HepG2 (cell line): ENCODE measurements around the gene JAK1. TPM values are rescaled to one million over a fixed set of nuclear protein-coding genes. Genes with fewer than 3 reads are reported as not detected.

Experiments
- ATAC-seq: fragments of 200-7000 bp; cut with Tn5 transposase; 3 replicates; pipeline ENCODE4 v1.9.1; 2020; ENCODE audit warnings: mild to moderate bottlenecking, moderate library complexity
- BruUV-seq: library from RNA; stranded (reverse); fragments of 400-500 nt; replicated peaks from 2 replicates; lab custom pipeline; 2021; lab: Mats Ljungman, UMichigan
- CTCF ChIA-PET: fragments of 300-600 bp; formaldehyde crosslinking; extraction: SDS; loops from one replicate; lab custom pipeline; 2021; ENCODE audit warnings: low total read pairs, inconsistent platforms, low intra/inter-chr PET ratio; lab: Yijun Ruan, JAX
- POLR2A ChIA-PET: fragments of 350-600 bp; sonication (Branson Sonifier 250); formaldehyde crosslinking; loops from one replicate; lab custom pipeline; 2020; ENCODE audit warnings: antibody characterized with exemption, inconsistent platforms; lab: Yijun Ruan, JAX
- DNase-seq: peaks from one replicate; pipeline ENCODE4 v3.0.0-alpha.2; 2015; ENCODE audit warnings: low spot score
- FAIRE-seq: peaks from 3 replicates; lab custom pipeline; 2011; peaks lifted over from hg19 to GRCh38; lab: Jason Lieb, UNC
- H2AFZ ChIP-seq: one replicate; pipeline ENCODE4 v1.6.1; 2011; ENCODE audit warnings: low read length, inconsistent platforms
- H3K27ac ChIP-seq: fragments of 300-600 bp; 3 replicates; pipeline ENCODE4 v1.8.0; 2011; ENCODE audit warnings: mixed run types, mild to moderate bottlenecking, mixed read lengths, low read length, inconsistent platforms; ENCODE audit not compliant: insufficient read depth; ENCODE audit errors: extremely low read length
- H3K27me3 ChIP-seq, 2 experiments: fragments of 200-600 bp in 1 of 2; 2 replicates in 1 of 2; 3 replicates in 1 of 2; pipeline versions ENCODE4 v1.6.0 to v1.8.0; 2011; ENCODE audit warnings: low read length in 2 of 2, mild to moderate bottlenecking in 2 of 2, moderate library complexity in 2 of 2, inconsistent platforms in 1 of 2; ENCODE audit not compliant: insufficient read depth in 2 of 2, control insufficient read depth in 1 of 2
- H3K36me3 ChIP-seq, 2 experiments: fragments of 200-600 bp in 1 of 2; replicated peaks in 1 of 2; 2 replicates in 1 of 2; 3 replicates in 1 of 2; pipeline versions ENCODE4 v1.5.1 to v1.8.0; 2011; ENCODE audit warnings: low read length in 2 of 2, inconsistent platforms in 1 of 2; ENCODE audit not compliant: insufficient read depth in 2 of 2, control insufficient read depth in 1 of 2
- H3K4me1 ChIP-seq: 2 replicates; pipeline ENCODE4 v1.5.1; 2012; ENCODE audit warnings: low read length, inconsistent platforms; ENCODE audit not compliant: insufficient read depth
- H3K4me2 ChIP-seq: 2 replicates; pipeline ENCODE4 v1.6.0; 2011; ENCODE audit warnings: low read depth, low read length, inconsistent platforms
- H3K4me3 ChIP-seq, 3 experiments: fragments of 200-600 bp in 1 of 3; sonication (generic), shearing (Covaris generic) in 1 of 3; replicated peaks in 1 of 3; 2 replicates each; pipeline ENCODE4 v1.5.1; 2011 to 2016; ENCODE audit warnings: low read length in 3 of 3, inconsistent platforms in 2 of 3, low read depth in 2 of 3, mild to moderate bottlenecking in 2 of 3, control low read depth in 1 of 3, mixed read lengths in 1 of 3; ENCODE audit not compliant: insufficient read depth in 1 of 3
- H3K79me2 ChIP-seq: one replicate; pipeline ENCODE4 v1.6.1; 2011; ENCODE audit warnings: low read length, inconsistent platforms; ENCODE audit not compliant: insufficient read depth
- H3K9ac ChIP-seq: 2 replicates; pipeline ENCODE4 v1.6.0; 2011; ENCODE audit warnings: mild to moderate bottlenecking, low read depth, low read length, inconsistent platforms; ENCODE audit not compliant: insufficient read depth
- H3K9me3 ChIP-seq: 2 replicates; pipeline ENCODE4 v1.5.1; 2012; ENCODE audit warnings: mild to moderate bottlenecking, low read length
- H4K20me1 ChIP-seq: 2 replicates; pipeline ENCODE4 v1.6.0; 2011; ENCODE audit warnings: inconsistent platforms, mild to moderate bottlenecking, low read length, moderate library complexity; ENCODE audit not compliant: insufficient read depth
- CHCHD3 ChIP-seq: sonication (generic); formaldehyde crosslinking; IDR thresholded peaks from 2 replicates; pipeline ENCODE4 v1.8.0; 2022; ENCODE audit warnings: mild to moderate bottlenecking, missing genetic modification reagents, moderate library complexity
- HNRNPL ChIP-seq: fragments of 200-400 bp; formaldehyde crosslinking; IDR thresholded peaks from 2 replicates; pipeline ENCODE4 v1.6.1; 2017; ENCODE audit warnings: mild to moderate bottlenecking, low read depth, low read length
- KLF16 ChIP-seq, 2 experiments: sonication (generic) in 1 of 2; formaldehyde crosslinking in 1 of 2; IDR thresholded peaks; 2 replicates each; pipeline versions ENCODE4 v1.6.1 to v1.8.0; 2016 to 2023; ENCODE audit warnings: missing genetic modification reagents in 2 of 2, missing compliant biosample characterization in 1 of 2
- NAIF1 ChIP-seq: sonication (generic); formaldehyde crosslinking; IDR thresholded peaks from 2 replicates; pipeline ENCODE4 v1.5.0; 2020; ENCODE audit warnings: mild to moderate bottlenecking, missing genetic modification reagents, borderline replicate concordance
- NRL ChIP-seq: sonication (generic); formaldehyde crosslinking; IDR thresholded peaks from 2 replicates; pipeline ENCODE4 v1.5.0; 2020; ENCODE audit warnings: missing genetic modification reagents, mild to moderate bottlenecking, moderate library complexity, borderline replicate concordance
- SRSF1 ChIP-seq: fragments of 200-400 bp; formaldehyde crosslinking; optimal IDR thresholded peaks from 2 replicates; pipeline ENCODE3; 2017; ENCODE audit warnings: mild to moderate bottlenecking, low read depth, low read length, moderate library complexity
- ZNF33A ChIP-seq: sonication (generic); formaldehyde crosslinking; IDR thresholded peaks from 2 replicates; pipeline ENCODE4 v1.5.1; 2020; ENCODE audit warnings: missing genetic modification reagents, mild to moderate bottlenecking, moderate library complexity, borderline replicate concordance
- ZNF431 ChIP-seq: sonication (generic); formaldehyde crosslinking; IDR thresholded peaks from 2 replicates; pipeline ENCODE4 v1.9.0; 2022; ENCODE audit warnings: missing genetic modification reagents, low read depth, mild to moderate bottlenecking, borderline replicate concordance
- ZNF558 ChIP-seq: sonication (generic); formaldehyde crosslinking; IDR thresholded peaks from 2 replicates; pipeline ENCODE4 v1.9.0; 2022; ENCODE audit warnings: mild to moderate bottlenecking, missing genetic modification reagents, borderline replicate concordance
- ZNF747 ChIP-seq: sonication (generic); formaldehyde crosslinking; IDR thresholded peaks from 2 replicates; pipeline ENCODE4 v1.8.1; 2023; ENCODE audit warnings: missing genetic modification reagents, mild to moderate bottlenecking, borderline replicate concordance
- ZNF850 ChIP-seq: sonication (generic); formaldehyde crosslinking; conservative IDR thresholded peaks from 2 replicates; pipeline ENCODE4 v1.9.0; 2021; ENCODE audit warnings: mild to moderate bottlenecking, missing genetic modification reagents
- ZNF879 ChIP-seq: sonication (generic); formaldehyde crosslinking; IDR thresholded peaks from 2 replicates; pipeline ENCODE4 v1.8.1; 2023; ENCODE audit warnings: missing genetic modification reagents
- WGBS: methylation state at CpG from one replicate; pipeline ENCODE4 v1.1.6; 2017; ENCODE audit warnings: low lambda C conversion rate; 5-methylcytosine and 5-hydroxymethylcytosine counted together
- in situ Hi-C: cut with HindIII; loops from 2 replicates; pipeline ENCODE4 v1.10.0; 2017; ENCODE audit warnings: low pct_unique_long_range_greater_than_20kb; ENCODE audit not compliant: extremely low pct_ligation_motif_present
- intact Hi-C: fragments of 100-400 bp; cut with micrococcal nuclease; formaldehyde crosslinking; loops from one replicate; pipeline ENCODE4 v1.10.0; 2022; ENCODE audit not compliant: unreplicated experiment
- polyA plus RNA-seq, 8 experiments: library from polyadenylated mRNA; depleted of rRNA in 3 of 8; stranded (reverse) in 7 of 8; unstranded in 1 of 8; fragments of >200 nt; fragmentation: Illumina TruSeq in 4 of 8; extraction: Trizol in 4 of 8; gene quantifications; 2 replicates each; pipeline versions ENCODE4 v1.2.1 to v1.2.3, GENCODE V29; 2011 to 2016; ENCODE audit warnings: low read depth in 4 of 8, missing spikeins in 1 of 8, mixed read lengths in 1 of 8; ENCODE audit not compliant: insufficient read depth in 1 of 8
- total RNA-seq, 5 experiments: library from RNA; depleted of rRNA; stranded (reverse); fragments of >200 nt; fragmentation: Illumina TruSeq; extraction: Trizol; gene quantifications; 2 replicates each; pipeline ENCODE4 v1.2.3, GENCODE V29; 2016; ENCODE audit warnings: low read depth in 1 of 5
- TF ChIP-seq, protein P1 (sequence below): sonication (generic); formaldehyde crosslinking; IDR thresholded peaks from 2 replicates; pipeline ENCODE4 v1.4.0; 2020; ENCODE audit warnings: mild to moderate bottlenecking, missing genetic modification reagents
- TF ChIP-seq, protein P2 (sequence below): sonication (generic); formaldehyde crosslinking; IDR thresholded peaks from 2 replicates; pipeline ENCODE4 v1.8.1; 2023; ENCODE audit warnings: mild to moderate bottlenecking, moderate library complexity, missing genetic modification reagents

The JAK1 gene
- total and polyA plus RNA-seq, 2 of the 13 experiments (the other 11 are each of a cell fraction or from before 2014, with no cell fraction given) = 23.9 to 42.4 TPM

- TF ChIP-seq, protein P1, sequence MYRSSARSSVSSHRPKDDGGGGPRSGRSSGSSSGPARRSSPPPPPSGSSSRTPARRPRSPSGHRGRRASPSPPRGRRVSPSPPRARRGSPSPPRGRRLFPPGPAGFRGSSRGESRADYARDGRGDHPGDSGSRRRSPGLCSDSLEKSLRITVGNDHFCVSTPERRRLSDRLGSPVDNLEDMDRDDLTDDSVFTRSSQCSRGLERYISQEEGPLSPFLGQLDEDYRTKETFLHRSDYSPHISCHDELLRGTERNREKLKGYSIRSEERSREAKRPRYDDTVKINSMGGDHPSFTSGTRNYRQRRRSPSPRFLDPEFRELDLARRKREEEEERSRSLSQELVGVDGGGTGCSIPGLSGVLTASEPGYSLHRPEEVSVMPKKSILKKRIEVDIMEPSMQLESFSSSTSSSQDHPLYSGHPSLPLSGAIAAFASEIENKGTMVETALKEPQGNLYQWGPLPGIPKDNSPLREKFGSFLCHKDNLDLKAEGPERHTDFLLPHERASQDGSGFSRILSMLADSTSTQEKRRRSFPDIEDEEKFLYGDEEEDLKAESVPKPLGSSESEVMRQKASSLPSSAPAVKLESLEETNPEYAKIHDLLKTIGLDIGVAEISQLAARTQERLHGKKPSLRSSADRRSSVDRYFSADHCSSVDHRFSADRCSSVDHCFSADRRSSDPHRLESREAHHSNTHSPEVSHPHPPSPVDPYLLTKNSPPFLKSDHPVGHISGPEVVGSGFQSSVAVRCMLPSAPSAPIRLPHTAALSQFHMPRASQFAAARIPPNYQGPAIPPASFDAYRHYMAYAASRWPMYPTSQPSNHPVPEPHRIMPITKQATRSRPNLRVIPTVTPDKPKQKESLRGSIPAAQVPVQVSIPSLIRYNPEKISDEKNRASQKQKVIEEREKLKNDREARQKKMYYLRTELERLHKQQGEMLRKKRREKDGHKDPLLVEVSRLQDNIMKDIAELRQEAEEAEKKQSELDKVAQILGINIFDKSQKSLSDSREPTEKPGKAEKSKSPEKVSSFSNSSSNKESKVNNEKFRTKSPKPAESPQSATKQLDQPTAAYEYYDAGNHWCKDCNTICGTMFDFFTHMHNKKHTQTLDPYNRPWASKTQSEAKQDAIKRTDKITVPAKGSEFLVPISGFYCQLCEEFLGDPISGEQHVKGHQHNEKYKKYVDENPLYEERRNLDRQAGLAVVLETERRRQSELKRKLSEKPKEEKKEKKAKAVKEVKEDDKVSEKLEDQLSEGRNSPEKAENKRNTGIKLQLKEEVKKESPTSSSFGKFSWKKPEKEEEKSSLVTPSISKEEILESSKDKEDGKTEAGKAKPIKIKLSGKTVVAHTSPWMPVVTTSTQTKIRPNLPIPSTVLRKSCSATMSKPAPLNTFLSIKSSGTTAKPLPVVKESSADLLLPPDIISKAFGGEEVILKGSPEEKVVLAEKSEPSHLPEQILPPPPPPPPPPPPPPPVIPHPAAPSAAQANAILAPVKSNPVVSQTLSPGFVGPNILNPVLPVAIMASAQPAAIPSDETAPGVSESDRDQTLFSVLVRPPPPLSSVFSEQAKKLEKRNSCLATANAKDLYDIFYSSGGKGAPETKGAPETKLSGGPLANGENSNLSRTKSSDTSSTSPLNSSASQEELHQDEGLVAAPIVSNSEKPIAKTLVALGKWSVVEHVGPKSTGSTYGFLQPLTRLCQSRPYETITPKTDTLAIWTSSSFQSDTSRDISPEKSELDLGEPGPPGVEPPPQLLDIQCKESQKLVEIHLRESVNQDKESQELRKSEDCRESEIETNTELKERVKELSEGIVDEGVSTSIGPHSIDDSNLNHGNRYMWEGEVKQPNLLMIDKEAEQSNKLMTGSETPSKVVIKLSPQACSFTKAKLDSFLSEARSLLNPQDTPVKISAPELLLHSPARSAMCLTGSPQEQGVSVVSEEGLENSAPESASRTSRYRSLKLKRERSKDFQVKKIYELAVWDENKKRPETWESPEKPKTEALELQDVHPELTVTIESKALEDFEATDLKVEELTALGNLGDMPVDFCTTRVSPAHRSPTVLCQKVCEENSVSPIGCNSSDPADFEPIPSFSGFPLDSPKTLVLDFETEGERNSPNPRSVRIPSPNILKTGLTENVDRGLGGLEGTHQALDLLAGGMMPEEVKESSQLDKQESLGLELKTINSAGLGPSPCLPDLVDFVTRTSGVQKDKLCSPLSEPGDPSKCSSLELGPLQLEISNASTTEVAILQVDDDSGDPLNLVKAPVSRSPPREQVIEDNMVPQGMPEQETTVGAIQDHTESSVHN (CRISPR knock-in tag) = no peak
- TF ChIP-seq ZNF747 (CRISPR knock-in tag) = no peak
Measured at GRCh38 chr1:64938991-64939390, 27.4 kb downstream of the JAK1 start (continued).

DNA sequence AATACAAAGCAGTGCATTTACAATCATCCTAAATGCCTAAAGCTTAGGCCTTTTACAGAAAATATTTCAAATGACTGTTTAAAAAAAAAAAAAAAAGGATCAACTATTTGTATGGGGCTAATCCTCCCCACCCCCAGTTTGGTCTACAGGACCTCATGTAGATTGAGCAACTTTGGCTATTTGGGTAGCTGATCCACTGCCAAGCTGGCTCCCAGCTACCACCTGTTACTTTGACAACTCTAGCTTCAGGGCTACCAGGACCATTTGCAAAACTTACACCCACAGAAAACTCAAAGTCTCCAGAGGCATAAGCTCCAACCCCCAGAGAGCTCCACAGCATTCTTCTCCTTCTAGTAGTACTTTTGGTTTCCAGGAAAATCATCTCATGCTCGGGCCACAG is 29.4 kb downstream of the JAK1 start:
- no peak for ATAC-seq
- no peak overlapping the region for H2AFZ ChIP-seq
- H3K4me1 ChIP-seq = peaks cover 48% of the 10 kb centered on the region
- no peak overlapping the region for H3K9ac ChIP-seq
- H3K4me3 ChIP-seq = no peak overlapping the region
- intact Hi-C loops = no loop called here
- H4K20me1 ChIP-seq = no peaks in the 10 kb centered on the region
- TF ChIP-seq ZNF850 (CRISPR knock-in tag) (no peak), ZNF879 (CRISPR knock-in tag) (no peak), CHCHD3 (CRISPR knock-in tag) (no peak), ZNF431 (CRISPR knock-in tag) (no peak), ZNF558 (CRISPR knock-in tag) (no peak), NRL (no peak), ZNF33A (CRISPR knock-in tag) (no peak), SRSF1 (no peak), HNRNPL (no peak), KLF16 (CRISPR knock-in tag; IDR thresholded peaks at IDR 0.05) (no peak), NAIF1 (CRISPR knock-in tag) (no peak)
- TF ChIP-seq, protein P2, sequence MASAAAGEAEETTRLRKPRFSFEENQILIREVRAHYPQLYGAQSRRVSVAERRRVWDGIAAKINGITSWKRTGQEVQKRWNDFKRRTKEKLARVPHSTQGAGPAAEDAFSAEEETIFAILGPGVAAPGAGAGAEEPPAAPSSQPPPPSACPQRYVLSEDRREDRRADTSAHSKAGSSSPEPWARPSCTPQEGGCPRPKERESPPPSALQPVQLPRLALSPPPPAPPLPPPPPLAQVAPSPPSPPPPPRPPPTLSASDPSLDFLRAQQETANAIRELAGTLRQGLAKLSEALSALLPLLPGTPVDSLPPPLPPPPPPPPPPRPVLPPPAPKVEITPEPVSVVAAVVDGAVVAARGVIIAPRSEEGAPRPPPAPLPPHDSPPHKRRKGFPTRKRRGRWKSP = no peak
- BruUV-seq = no TSS peak
- no peaks in the 10 kb centered on the region for H3K36me3 ChIP-seq
- 94% methylated on average over 1 of the region's 1 CpG for WGBS
- FAIRE-seq = no peak
- H3K9me3 ChIP-seq = no peaks in the 10 kb centered on the region
- no peak for DNase-seq
- in situ Hi-C loops = no loop called here
- H3K4me2 ChIP-seq = no peak overlapping the region
- H3K79me2 ChIP-seq = peaks cover 68% of the 10 kb centered on the region
- ChIA-PET CTCF (no interaction called here), POLR2A (interaction anchor here (1.0 to 1.5 kb wide), 2 partner anchors 20 to 39 kb away, joined by 3 read pairs; no protein-coding TSS in a partner anchor)
- H3K27me3 ChIP-seq = no peaks in the 10 kb centered on the region
- H3K27ac ChIP-seq = no peak overlapping the region
